Gastroesophageal sphincter (tissue), 3 donors: Measurements from ENCODE around the gene FBLN1.

Experiments
- CTCF ChIP-seq, 4 experiments: fragments of 200-600 bp in 2 of 4; fragments of 450-650 bp in 2 of 4; sonication (generic) in 1 of 4; IDR thresholded peaks; one replicate each; pipeline ENCODE4 v1.5.1; 2017 to 2019; ENCODE audit warnings: antibody characterized with exemption in 4 of 4, mild to moderate bottlenecking in 2 of 4, moderate library complexity in 2 of 4
- EP300 ChIP-seq: sonication (generic); formaldehyde crosslinking; IDR thresholded peaks from one replicate; pipeline ENCODE4 v1.6.1; 2017; ENCODE audit warnings: antibody characterized with exemption, mild to moderate bottlenecking
- POLR2A ChIP-seq, 2 donors: fragments of 450-650 bp; IDR thresholded peaks; one replicate each; pipeline ENCODE4 v1.6.1; 2017; ENCODE audit warnings: antibody characterized with exemption in 2 of 2, mild to moderate bottlenecking in 2 of 2, moderate library complexity in 1 of 2

- TF ChIP-seq CTCF (IDR thresholded peaks at IDR 0.05) (no peak), POLR2A (IDR thresholded peaks at IDR 0.05) (no peak), EP300 (no peak)
Observed at GRCh38 chr22:45602004-45602733, 99.5 kb downstream of the FBLN1 start.
